CD1c-positive myeloid dendritic cell (primary cell): ENCODE results near the gene DPRX.
"Not testable (repeated sequence)": the region's sequence is repeated elsewhere in the genome, so short reads cannot be mapped to it uniquely, and the experiment has no call there.

Experiments
- DNase-seq: peaks from one replicate; pipeline ENCODE4 v3.0.0-alpha.2; 2016; ENCODE audit errors: extremely low spot score

Gene DPRX

DNA sequence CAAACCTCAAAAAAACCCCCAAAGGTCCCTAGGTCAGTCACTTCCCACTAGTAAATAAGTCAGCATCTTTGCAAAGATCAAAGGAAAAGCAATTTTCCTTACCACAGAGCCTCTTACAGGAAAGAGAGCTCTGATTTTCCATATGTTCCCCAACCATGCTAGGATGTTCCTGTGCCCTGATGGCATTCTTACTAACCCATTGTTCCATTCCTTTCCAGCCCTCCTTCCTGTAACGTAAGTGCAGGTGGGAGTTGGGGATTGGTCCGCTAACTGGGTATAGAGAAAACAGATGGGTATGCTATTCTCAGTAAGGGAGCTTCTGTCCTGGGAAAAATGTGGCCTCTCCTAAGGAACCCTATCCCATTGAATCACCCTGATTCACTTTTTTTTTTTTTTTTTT lies 14.3 kb downstream of the DPRX start:
- DNase-seq, result no peak

DNA sequence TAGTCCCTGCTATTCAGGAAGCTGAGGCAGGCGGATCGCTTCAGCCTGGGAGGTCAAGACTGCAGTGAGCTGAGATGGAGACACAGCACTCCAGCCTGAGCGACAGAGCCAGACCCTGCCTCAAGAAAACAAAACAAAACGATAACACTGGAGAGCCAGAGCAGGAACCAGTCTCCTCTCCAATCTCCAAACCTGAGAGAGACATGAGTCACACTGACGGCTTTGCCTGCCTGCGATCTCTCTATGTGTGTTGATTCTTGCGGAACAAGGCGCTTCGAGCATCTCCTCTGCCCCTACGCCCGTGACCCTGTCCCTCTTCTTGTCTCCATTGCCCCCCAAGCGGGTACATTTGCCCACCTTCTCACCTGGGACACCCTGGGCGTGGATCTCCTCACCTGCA lies 15.6 kb downstream of the DPRX start:
- DNase-seq, result no peak

DNA sequence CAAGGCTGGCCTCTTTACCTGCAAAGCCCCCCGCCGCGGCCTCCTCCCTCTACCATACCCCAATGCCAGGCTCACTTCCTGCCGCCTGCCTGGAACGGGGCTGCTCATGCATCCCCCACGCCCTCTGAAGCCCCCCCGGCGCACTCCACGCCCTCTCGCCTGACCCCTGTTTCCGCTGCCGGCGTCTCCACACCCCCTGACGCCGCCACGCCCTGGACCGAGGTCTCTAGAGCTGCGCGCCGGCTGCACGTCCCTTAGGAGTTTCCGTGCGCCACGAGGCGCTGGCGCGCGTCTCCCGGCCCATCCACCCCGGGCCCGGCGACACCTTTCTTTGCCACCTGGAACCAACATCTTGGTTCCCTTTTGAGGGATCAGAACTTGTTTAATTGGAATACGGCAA lies 16.0 kb downstream of the DPRX start:
- DNase-seq, result no peak

DNA sequence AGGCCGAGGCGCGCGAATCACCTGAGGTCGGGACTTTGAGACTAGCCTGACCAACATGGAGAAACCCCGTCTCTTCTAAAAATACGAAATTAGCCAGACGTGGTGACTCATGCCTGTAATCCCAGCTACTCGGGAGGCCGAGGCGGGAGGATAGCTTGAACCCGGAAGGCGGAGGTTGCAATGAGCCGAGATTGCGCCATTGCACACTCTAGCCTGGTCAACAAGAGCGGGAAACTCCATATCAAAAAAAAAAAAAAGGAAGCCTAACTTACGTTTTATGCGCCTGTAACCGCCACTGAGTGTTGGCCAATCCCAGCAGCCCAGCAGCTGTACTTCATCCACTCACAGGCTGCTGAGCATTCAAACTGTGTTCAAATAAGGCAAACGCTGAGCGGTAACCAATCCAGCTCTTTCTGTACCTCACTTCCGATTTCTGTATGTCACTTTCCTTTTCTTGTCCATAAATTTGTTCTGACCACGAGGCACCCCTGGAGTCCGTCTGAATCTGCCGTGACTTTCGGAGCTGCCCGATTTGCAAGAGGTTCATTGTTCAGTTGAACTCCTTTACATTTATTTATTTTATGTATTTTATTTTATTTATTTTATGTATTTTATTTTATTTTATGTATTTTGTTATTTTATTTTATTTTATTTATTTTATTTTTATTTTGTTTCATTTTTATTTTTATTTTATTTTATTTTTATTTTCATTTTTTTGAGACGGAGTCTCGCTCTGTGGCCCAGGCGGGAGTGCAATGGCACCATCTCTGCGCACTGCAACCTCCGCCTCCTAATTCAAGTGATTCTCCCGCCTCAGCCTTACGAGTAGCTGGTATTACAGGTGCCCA lies 18.2 kb downstream of the DPRX start:
- no peak for DNase-seq

DNA sequence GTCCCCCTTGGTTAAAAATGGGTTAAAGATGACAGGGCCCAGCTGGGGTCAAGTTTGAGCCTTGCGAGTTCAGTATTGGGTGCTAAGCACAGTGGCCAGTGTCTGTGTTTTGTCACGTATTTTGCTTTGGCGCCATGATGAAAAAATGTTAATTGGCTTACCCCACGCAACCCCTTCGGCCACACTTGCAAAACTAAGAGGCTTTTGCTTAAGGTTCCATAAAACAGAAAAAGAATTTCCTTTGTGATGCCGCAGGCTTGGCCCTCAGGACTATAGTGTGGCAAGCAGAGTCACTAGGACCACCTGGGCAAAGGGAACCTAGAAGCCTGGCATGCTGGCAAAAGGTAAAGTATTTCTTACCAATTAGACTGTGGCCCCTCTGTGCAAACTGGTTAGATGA lies 20.7 kb downstream of the DPRX start:
- DNase-seq, result no peak

DNA sequence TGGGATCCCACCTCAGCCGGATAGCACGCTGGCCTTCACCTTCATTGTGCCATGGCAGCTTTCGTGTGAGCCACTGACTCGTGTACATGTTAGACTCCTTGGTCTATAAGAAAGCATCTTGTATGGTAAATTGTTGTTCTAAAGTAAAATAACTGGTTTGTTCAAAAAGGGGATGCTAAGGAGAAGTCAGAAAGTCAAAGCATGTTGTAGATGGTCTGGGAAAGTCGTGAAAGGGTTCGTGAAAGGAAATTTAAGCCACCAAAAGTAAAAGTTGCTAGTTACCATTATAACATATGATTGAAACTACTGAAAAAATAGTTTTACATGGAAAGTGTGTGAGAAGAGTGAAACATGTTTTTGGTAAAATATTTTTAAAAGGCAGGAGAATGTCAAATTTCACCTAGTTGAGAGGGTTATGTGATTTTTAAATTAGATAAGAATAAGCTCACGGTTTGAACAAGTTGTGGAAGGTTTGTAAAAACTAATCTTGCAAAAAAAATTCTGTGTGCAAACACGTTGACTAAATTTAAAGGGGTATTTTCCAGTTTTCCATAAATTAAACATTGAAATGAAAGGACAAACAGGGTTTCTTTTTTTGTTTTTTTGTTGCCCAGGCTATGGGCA lies 23.4 kb downstream of the DPRX start:
- DNase-seq, result no peak

DNA sequence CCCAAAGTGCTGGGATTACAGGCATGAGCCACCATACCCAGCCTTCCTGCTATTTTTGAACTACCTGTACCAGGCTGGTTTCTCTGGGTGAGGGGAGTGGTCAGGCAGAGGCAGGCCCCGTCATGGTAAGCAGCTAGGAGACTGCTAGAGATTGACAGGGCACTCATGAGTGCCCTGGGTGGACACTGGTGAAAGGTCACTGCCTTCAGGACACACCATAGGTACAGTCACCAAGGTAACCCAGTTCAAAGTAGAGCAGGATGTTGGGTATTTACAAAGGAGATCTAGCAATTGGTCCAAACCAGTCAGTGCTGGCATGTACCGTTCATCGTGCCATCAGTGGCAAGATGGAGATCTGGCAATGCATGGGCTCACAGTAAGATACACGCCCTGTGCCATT lies 25.5 kb downstream of the DPRX start:
- no peak for DNase-seq

DNA sequence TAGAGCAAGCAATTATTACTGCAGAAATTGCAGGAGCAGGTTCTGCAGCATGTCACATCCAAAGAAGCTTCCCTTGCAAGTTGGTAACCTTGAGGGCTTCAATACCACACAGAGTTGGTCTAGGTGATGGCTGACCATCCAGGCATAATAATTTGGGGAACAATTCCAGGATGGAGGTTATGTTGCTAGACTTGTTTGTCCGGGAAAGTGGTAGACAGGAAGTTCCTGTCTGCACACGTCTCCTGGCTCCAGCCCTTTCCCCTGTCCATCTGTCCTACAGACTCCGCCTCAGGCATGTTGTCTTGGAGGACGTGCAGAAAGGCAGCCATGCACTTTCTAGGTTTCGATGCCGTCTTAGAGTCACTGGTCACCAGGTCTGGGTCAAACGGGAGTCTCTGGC lies 26.0 kb downstream of the DPRX start:
- DNase-seq, result no peak

DNA sequence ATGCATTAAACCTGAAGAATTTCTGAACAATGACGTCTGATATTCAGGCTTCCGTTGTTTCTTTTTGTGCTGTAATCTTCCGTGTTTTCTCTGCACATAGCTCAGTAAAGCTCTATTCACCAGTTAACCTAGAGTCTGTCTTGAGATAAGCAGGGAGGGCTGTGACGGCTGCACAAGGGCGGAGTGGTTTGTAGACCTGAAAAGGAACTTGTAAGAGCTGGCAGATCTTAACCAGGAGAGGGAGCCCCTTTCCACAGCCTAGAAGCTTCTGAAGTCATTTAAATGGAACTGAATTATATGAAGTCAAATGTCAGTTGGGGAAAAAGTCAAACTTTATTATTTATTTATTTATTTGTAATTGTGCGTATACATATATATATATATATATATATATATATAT lies 27.5 kb downstream of the DPRX start:
- DNase-seq, result peak; percentile 2

DNA sequence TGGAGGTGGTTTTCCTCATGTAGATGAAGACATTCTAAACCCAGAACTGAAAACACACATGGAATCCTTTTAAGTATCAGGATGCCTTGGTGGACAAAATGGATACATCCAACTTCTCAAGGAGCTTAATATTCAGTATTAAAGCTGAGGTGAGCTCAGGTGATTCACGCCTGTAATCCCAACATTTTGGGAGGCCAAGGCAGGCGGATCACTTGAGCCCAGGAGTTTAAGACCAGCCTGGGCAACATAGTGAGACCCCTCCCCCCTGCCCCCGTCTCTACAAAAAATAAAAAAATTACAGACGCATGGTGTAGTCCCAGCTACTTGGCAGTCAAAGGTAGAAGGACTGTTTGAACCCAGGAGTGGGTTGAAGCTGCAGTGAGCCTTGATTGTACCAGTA lies 28.8 kb downstream of the DPRX start:
- DNase-seq, result no peak

DNA sequence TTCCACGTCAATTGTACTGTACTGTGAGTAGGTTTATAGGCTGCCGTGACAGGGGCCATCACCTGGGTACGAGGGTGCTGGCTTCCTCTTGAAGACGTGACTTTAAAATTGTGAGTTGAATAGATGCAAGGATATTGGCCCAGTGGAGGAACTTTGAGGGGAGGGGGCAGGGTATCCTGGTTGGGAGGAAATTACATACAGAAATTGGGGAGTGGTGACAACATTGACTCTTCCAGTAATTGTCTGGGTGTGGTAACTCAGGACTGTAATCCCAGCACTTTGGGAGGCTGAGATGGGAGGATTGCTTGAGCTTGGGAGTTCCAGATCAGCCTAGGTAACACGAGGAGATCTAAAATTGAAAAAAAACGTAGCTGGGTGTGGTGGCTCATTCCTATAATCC lies 30.4 kb downstream of the DPRX start:
- no peak for DNase-seq

DNA sequence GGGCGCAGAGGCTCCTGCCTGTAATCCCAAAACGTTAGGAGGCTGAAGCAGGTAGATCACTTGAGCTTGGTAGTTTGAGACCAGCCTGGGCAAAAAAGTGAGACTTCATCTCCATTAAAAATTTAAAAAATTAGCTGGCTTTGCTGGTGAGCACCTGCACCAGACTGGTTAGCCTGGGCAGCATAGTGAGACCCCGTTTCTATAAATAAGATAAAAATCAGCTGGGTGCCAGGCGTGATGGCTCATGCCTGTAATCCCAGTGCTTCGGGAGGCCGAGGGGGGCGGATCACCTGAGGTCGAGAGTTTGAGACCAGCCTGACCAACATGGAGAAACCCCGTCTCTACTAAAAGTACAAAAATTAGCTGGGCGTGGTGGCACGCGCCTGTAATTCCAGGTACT lies 32.4 kb downstream of the DPRX start:
- DNase-seq, result no peak

DNA sequence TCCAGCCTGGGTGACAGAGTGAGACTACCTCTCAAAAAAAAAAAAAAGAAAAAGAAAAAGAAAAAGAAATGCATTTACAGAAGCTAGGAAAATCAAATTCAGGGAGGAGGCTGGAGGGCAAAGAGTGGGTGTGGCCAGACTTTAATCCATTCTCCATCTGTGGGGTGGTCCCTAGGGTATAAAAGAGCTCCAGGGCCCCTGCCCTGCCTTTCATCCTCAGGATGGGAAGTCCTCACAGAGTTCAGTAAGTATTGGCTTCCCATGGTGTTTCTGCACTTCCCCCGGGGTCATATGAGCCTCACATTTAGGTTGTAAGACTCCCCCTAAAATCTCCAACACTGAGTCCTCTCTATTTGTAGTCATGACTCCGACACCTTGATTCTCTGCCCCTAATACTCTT lies 33.0 kb downstream of the DPRX start:
- DNase-seq, result no peak

DNA sequence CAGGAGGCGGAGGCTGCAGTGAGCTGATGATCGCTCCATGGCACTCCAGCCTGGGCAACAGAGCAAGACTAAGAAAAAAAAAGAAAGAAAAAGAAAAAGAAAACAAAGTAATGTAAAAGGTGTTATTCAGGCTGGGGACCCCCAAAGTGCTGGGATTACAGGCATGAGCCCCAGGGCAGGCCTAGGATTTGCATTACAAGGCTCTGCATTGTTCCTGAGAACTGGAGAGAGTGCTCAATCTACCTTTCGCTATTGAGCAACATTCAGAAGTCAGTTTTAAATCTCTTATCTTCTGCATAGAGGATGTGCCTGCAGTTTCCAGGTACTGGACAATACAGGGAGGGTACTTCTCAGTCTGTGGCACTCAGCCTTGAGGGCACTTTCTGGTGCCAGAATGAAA lies 34.5 kb downstream of the DPRX start:
- not testable (repeated sequence) for DNase-seq

DNA sequence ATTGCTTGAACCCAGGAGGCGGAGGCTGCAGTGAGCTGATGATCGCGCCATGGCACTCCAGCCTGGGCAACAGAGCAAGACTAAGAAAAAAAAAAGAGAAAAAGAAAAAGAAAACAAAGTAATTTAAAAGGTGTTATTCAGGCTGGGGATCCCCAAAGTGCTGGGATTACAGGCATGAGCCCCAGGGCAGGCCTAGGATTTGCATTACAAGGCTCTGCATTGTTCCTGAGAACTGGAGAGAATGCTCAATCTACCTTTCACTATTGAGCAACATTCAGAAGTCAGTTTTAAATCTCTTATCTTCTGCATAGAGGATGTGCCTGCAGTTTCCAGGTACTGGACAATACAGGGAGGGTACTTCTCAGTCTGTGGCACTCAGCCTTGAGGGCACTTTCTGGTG lies 37.0 kb downstream of the DPRX start:
- DNase-seq, result not testable (repeated sequence)

DNA sequence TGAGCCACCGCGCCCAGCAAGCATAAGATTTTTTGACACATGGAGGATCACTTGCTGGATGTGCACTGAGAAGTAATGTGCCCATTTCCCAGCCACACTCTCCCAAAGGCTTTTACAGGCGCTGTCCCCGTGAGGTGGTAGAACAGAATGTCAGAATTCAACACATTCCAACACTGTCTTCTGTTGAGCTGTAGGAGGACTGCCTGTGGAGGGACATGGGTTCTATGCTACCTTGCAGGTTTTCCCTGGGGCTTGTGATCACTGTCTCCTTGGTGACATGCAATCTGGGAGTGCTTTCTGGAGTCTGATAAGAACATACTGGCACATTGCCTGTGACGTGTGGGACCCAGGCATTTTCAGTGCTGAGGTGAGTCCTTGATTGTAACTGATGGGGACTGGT lies 38.5 kb downstream of the DPRX start:
- no peak for DNase-seq

DNA sequence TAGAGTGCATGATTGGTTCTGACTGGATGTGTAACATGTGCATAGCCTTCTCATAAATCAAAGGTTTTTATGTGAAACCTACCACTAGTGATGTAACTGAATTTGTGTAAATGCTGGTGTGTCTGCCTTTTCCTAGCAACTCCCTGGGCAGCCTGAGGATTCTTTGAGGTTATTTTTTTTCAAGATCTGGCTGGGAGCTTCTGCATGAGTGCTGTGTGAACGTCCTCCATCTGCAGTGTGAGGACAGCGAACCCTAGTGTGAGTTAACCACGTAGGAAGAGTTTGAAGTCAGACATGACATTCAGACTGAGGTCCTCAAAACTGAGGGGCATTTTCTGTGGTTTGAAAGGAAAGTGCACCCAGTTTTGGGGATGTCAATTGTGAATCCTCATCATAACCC lies 39.9 kb downstream of the DPRX start:
- no peak for DNase-seq
